H4 (cell line): ENCODE measurements around the gene WDR64. TPM values are rescaled to one million over a fixed set of nuclear protein-coding genes. Genes with fewer than 3 reads are reported as not detected.

Source experiments
- DNase-seq: peaks from one replicate; pipeline ENCODE4 v3.0.0-alpha.2; 2015; ENCODE audit warnings: low spot score
- total RNA-seq: library from RNA; depleted of rRNA; stranded (reverse); fragments of >200 nt; shearing (Covaris generic); gene quantifications from 2 replicates; pipeline ENCODE4 v1.2.3, GENCODE V29; 2014; rRNA removed

The WDR64 gene
- total RNA-seq, 1 experiment from 2014 or later, result not detected

DNA sequence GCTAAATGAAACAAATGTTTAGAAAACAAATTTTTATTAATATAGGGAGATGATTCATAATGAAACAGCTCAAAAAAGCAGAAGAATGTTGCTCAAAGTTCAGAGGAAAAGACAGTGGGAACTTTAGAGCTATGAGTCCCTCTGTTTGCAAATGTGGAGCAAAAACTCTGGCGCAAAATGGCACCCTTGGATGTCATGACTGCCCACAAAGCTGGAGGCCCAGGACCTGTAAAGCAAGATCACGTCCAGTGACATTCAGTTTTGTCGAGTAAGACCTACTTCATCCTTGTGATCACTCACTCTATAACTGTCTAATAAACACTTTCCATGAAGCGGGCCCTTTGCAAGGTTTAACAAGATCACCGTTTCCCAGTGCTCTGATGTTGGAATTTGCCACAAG lies 186.8 kb downstream of the WDR64 start:
- no peak for DNase-seq

DNA sequence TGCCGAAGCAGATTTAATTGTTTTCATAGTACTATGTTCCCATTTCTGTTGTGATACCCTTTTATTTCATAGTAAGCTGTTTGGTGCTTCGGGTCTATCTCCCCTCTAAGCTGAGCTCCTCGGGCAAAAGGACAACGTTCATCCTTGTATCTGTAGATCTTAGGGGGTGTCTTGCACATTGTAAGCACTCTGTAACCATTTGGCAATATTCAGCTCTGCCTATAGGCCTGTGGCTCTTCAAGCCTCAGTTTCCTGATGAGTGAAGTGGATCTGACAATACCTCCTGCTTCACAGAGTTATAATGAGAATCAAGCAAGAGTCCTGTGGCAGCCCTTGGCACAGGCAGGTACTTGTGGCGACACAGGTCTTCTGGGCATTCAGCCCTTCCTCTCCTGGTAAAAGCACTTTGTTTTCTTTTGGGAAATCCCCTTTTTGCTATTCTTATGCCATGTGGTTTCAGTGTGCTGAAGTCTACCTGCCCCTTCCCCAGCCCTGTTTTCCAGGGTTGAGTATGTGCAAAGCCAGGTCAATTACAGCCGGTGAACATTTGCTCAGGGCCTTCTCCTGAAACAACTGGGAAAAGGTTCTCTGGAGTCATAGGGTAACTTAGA lies 187.4 kb downstream of the WDR64 start:
- no peak for DNase-seq

DNA sequence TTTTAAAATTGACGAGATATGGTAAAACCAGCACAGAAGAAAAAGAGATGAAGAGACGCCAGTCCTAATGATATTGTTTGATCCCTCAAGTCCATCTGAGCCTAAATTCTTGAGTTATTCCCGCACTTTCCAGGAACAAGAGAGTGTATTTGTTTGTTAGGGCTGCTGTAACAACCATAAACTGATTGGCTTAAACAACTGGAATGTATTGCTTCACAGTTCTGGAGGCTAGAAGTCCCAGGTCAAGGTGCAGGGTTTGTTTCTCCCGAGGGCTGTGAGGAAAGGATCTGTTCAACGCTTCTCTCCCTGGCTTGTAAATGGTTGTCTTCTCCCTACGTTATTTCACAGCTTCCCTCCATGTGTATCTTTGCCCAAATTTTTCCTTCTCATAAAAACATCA lies 188.1 kb downstream of the WDR64 start:
- DNase-seq, result no peak

DNA sequence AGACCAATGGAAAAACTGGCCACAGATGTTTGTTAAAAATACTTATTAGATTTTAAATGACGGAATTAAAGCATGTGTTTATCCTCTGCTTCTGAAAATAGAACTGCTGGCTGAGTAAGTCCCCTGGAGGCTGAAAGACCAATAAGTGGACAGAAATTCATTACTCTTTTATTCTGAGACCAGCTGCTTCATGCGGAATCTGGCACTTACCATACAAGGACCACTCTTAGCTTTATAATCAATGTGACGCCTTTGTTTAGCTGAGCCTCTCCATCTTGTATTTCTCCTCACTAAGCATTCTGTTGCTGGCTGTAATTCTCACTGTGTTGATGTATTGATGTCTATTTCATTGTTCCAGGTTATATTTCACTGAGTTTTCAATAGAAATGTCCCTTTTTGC lies 189.6 kb downstream of the WDR64 start:
- no peak for DNase-seq

DNA sequence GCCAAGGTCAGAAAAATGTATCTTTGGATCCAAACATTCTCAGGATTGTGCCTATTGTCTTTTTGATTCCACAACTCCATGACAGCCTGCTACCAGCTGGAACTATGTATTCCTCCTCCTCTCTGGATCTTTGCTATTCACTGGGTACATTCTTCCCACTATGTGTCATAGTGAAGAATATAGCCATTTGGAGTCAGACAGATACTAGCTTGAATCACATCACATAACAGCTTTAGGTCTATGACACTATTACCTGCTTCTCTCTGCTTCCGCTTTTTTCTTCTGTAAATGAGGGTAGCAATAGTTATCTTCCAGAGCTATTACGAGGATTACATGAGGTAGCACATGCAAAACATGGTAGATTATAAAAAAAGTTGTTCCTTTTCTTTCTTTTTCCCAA lies 190.5 kb downstream of the WDR64 start:
- no peak for DNase-seq

GRCh38 chr1:241844593-241844992 lies 192.5 kb downstream of the WDR64 start:
- no peak for DNase-seq

DNA sequence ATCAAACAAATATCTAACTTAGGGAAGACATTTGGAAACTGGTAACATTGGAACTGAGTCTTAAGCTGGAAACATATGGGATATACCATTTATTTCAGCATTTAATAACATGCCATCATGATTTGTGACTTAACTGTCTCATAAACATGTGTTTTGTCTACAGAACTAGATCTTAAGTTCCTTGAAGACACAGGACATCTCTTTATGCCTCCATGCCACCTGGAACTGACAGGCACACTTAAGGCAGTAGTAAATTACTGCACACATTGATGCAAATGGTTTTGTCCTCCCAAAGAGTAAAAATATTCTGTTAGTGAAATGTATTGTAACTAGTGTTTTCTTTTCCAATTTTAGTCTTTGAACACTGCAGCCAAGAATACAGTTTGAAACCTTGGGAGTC lies 194.3 kb downstream of the WDR64 start:
- DNase-seq, result no peak

GRCh38 chr1:241846862-241847539 lies 194.9 kb downstream of the WDR64 start:
- no peak for DNase-seq

DNA sequence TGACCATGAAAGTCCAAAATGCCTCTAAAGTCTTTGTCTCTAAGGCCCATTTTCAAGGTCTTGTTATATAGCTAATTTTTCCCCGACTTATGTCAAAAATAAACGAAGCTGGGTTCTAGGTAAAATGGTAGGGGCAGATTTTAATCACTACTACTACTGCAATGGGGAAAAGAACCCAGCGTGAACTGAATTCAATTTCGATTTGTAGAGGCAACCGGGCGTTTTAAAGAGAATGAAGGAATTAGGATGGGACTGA lies 195.4 kb downstream of the WDR64 start:
- DNase-seq, result no peak

GRCh38 chr1:241847796-241848685 lies 196.0 kb downstream of the WDR64 start, which contains the start of gene EXO1:
TSS of gene EXO1 (plus strand) at chr1:241848204. CDS start at chr1:241850426, 2,222 bp downstream.
- DNase-seq, result peak; percentile 92

DNA sequence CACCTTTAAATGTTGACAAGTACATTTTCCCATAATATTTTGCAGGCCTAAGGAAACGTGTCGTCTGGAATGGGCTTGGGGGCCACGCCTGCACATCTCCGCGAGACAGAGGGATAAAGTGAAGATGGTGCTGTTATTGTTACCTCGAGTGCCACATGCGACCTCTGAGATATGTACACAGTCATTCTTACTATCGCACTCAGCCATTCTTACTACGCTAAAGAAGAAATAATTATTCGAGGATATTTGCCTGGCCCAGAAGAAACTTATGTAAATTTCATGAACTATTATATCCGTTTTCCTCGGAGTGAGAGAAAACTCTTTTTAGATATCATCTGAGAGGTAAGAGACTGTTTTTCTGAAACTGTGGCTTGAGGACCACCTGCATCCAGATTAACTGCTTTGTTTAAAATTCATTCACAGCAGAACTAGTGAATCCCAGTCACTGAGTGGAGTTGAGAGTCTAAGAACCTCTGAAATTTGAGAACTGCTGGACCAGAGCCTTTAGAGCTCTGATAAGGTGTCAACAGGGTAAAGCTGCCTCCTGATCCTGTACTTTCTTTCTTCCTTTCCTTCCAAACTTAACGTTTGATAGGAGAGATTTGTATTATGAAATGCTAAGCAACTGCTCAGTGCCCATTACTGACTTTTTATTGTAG lies 196.7 kb downstream of the WDR64 start:
- no peak for DNase-seq

- DNase-seq, result no peak
These were observed 197.2 kb downstream of the WDR64 start for GRCh38 chr1:241849345-241849695.

Other genes with a start within 250 kb of the WDR64 start
- 145 and 163 TPM in 2 replicates for gene FH, start 132.5 kb upstream of the WDR64 start, total RNA-seq
- 0.12 and 2.6 TPM in 2 replicates for gene KMO, start 119.9 kb upstream of the WDR64 start, total RNA-seq
- 6.7 and 8.6 TPM in 2 replicates for gene CHML, start 11.9 kb upstream of the WDR64 start, total RNA-seq
- 59.6 and 64.0 TPM in 2 replicates for gene OPN3, start 11.9 kb upstream of the WDR64 start, total RNA-seq
- 32.4 and 49.1 TPM in 2 replicates for gene EXO1, start 195.9 kb downstream of the WDR64 start, total RNA-seq